SU-DHL-6 (cell line): ENCODE results near the gene BCKDK.

Experiments used
- CTCF ChIP-seq: fragments of 200-600 bp; sonication (generic); IDR thresholded peaks from one replicate; pipeline ENCODE4 v1.5.1; 2017; ENCODE audit warnings: antibody characterized with exemption, mild to moderate bottlenecking, low read length, moderate library complexity; ENCODE audit not compliant: insufficient read depth, poor library complexity, severe bottlenecking
- EZH2phosphoT487 ChIP-seq: fragments of 200-600 bp; sonication (generic), shearing (Covaris generic); conservative IDR thresholded peaks from 2 replicates; pipeline ENCODE4 v1.6.1; 2018; ENCODE audit warnings: mild to moderate bottlenecking, antibody characterized with exemption, low read length, moderate library complexity, mixed read lengths

GRCh38 chr16:31131416-31131815, 23.2 kb downstream of the BCKDK start:
- no peak for TF ChIP-seq CTCF
- no peak for TF ChIP-seq EZH2phosphoT487
